GM19025 (cell line): ENCODE measurements around the gene SLC6A11.

ENCODE experiments used
- ATAC-seq: cut with Tn5 transposase; IDR thresholded peaks from one replicate; pipeline ENCODE4 v1.9.1; 2021; ENCODE audit warnings: mild to moderate bottlenecking, low read depth, moderate library complexity; ENCODE audit not compliant: unreplicated experiment

Gene SLC6A11

GRCh38 chr3:10788451-10788850 is 27.6 kb upstream of the SLC6A11 start:
- no peak for ATAC-seq

- no peak for ATAC-seq
Measured at GRCh38 chr3:10790713-10791112, 25.3 kb upstream of the SLC6A11 start.

GRCh38 chr3:10792208-10792607 is 23.8 kb upstream of the SLC6A11 start:
- no peak for ATAC-seq

GRCh38 chr3:10798600-10799367 is 17.2 kb upstream of the SLC6A11 start:
- no peak for ATAC-seq

- ATAC-seq: no peak
Measured at GRCh38 chr3:10804183-10804648, 11.8 kb upstream of the SLC6A11 start.

GRCh38 chr3:10806006-10806405 is 10.0 kb upstream of the SLC6A11 start:
- no peak for ATAC-seq

GRCh38 chr3:10808130-10808735 is 7.8 kb upstream of the SLC6A11 start:
- ATAC-seq: no peak

GRCh38 chr3:10808974-10809373 is 7.1 kb upstream of the SLC6A11 start:
- no peak for ATAC-seq

- no peak for ATAC-seq
Measured at GRCh38 chr3:10810376-10810775, 5.7 kb upstream of the SLC6A11 start.

- ATAC-seq: no peak
Measured at GRCh38 chr3:10813425-10813824, 2.6 kb upstream of the SLC6A11 start.

- no peak for ATAC-seq
Measured at GRCh38 chr3:10814623-10815022, 1.4 kb upstream of the SLC6A11 start.

GRCh38 chr3:10815487-10815886 is 541 bp upstream of the SLC6A11 start:
- ATAC-seq: no peak

GRCh38 chr3:10816863-10817253 is 830 bp downstream of the SLC6A11 start:
- ATAC-seq: no peak

- no peak for ATAC-seq
Measured at GRCh38 chr3:10817506-10817905, 1.5 kb downstream of the SLC6A11 start.

- ATAC-seq: no peak
Measured at GRCh38 chr3:10822055-10822454, 6.0 kb downstream of the SLC6A11 start.

- no peak for ATAC-seq
Measured at GRCh38 chr3:10822708-10823515, 6.9 kb downstream of the SLC6A11 start.

GRCh38 chr3:10823516-10823818 is 7.4 kb downstream of the SLC6A11 start:
- no peak for ATAC-seq

- no peak for ATAC-seq
Measured at GRCh38 chr3:10824468-10824867, 8.4 kb downstream of the SLC6A11 start.

GRCh38 chr3:10833855-10834414 is 17.9 kb downstream of the SLC6A11 start:
- no peak for ATAC-seq

- ATAC-seq: no peak
Measured at GRCh38 chr3:10834951-10835350, 18.9 kb downstream of the SLC6A11 start.

GRCh38 chr3:10835406-10835805 is 19.4 kb downstream of the SLC6A11 start:
- ATAC-seq: no peak
